Measurements from ENCODE around the gene ARFGAP1.

- TF ChIP-seq, protein P1, sequence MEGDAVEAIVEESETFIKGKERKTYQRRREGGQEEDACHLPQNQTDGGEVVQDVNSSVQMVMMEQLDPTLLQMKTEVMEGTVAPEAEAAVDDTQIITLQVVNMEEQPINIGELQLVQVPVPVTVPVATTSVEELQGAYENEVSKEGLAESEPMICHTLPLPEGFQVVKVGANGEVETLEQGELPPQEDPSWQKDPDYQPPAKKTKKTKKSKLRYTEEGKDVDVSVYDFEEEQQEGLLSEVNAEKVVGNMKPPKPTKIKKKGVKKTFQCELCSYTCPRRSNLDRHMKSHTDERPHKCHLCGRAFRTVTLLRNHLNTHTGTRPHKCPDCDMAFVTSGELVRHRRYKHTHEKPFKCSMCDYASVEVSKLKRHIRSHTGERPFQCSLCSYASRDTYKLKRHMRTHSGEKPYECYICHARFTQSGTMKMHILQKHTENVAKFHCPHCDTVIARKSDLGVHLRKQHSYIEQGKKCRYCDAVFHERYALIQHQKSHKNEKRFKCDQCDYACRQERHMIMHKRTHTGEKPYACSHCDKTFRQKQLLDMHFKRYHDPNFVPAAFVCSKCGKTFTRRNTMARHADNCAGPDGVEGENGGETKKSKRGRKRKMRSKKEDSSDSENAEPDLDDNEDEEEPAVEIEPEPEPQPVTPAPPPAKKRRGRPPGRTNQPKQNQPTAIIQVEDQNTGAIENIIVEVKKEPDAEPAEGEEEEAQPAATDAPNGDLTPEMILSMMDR (IDR thresholded peaks at IDR 0.05), result no peak
- TF ChIP-seq POLR2A (IDR thresholded peaks at IDR 0.05) (no peak), POLR2AphosphoS5 (IDR thresholded peaks at IDR 0.05; ENCODE audit: insufficient read depth in 1 of 2, low read depth in 1 of 2) (no peak)
Measured at GRCh38 chr20:63280929-63281545, 8.4 kb downstream of the ARFGAP1 start.

All from vagina (tissue), 2 donors.